ENCODE data around the gene SEC24D. TPM values are rescaled to one million over a fixed set of nuclear protein-coding genes. Genes with fewer than 3 reads are reported as not detected.

Gene SEC24D
- total and polyA plus RNA-seq, 2 donors (not counting 3 experiments of a cell fraction or from before 2014, with no cell fraction given), result 81.5 to 127 TPM

DNA sequence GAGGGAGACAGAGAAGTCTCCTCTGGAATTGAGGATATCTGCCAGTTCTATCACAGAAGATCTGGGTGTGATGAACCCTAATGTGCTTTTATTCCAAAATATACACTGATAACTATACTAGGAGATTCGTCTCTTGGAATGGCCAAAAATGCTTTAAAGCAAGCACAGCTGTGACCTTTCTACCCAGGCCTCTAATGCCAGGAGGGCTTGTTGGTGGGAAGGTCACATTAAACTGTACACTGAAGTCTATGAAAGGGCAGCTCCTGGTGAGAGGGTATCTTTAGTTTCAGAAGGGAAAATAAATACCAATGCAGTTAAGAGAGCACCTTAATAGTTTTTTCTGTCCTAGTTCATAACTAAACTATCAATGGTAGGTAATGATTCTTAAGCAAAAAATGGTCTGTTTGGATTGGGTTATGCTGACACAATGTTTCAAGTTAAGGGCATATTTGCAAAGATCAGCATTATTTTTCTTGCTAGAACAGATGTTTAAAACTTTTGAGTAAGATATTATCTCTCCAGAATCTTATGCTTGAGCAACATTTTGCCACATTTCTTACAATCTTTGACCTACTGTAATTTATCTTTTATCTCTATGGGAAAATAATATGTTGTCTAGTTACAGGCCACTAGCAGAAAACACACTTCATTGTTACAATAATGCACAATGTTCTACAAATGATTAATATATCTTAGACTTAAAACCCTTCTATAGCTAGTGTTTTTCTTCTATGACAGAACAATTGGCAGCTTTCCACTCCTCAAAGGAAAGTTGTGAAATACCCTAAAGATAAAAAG lies 59.6 kb downstream of the SEC24D start:
- no peaks in the 10 kb centered on the region for H3K27me3 ChIP-seq (ENCODE audit: control insufficient read depth in 2 of 2, insufficient read depth in 2 of 2, low read length in 2 of 2)
- no peak overlapping the region for H3K4me3 ChIP-seq (replicated peaks in 1 of 3; ENCODE audit: insufficient read depth in 1 of 3, low read depth in 1 of 3, low read length in 3 of 3)
- peaks cover 0 to 5% of the 10 kb centered on the region in 2 experiments for H3K36me3 ChIP-seq (ENCODE audit: control insufficient read depth in 2 of 2, extremely low read depth in 1 of 2, insufficient read depth in 2 of 2, low read length in 2 of 2)
- DNase-seq (ENCODE audit: low read depth, low spot score), result peak; percentile 50
- no peak overlapping the region for H3K9ac ChIP-seq (replicated peaks; ENCODE audit: extremely low read depth, insufficient read depth, low read length)
- POLR2A ChIA-PET, result no interaction called here
- H3K4me2 ChIP-seq (ENCODE audit: insufficient read depth, low read length), result no peak overlapping the region
- H2AFZ ChIP-seq (ENCODE audit: low read depth, low read length), result no peak overlapping the region
- CTCF ChIA-PET, result interaction anchor here (0.9 to 6.4 kb wide), 5 partner anchors 9 to 193 kb away, joined by 3 to 79 read pairs (median 4); no protein-coding TSS in a partner anchor
- no peak overlapping the region for H3K27ac ChIP-seq (ENCODE audit: insufficient read depth, low read depth, low read length)
- peaks cover 19% of the 10 kb centered on the region for H3K79me2 ChIP-seq (ENCODE audit: control insufficient read depth, insufficient read depth, low read length)
- H3K9me3 ChIP-seq (replicated peaks; ENCODE audit: control insufficient read depth, insufficient read depth, low read length), result no peaks in the 10 kb centered on the region
- FAIRE-seq, result no peak
- peaks cover 3% of the 10 kb centered on the region for H4K20me1 ChIP-seq (replicated peaks; ENCODE audit: control insufficient read depth, extremely low read depth, insufficient read depth, low read length)
- intact Hi-C loops (cut with micrococcal nuclease) (no loop called here), dilution Hi-C loops (cut with MboI; ENCODE audit: extremely low pct_ligation_motif_present, low sequenced_read_pairs) (no loop called here)
- no TSS peak for BruUV-seq (replicated peaks)
- no peaks in the 10 kb centered on the region for H3K9me1 ChIP-seq (replicated peaks; ENCODE audit: control insufficient read depth, extremely low read depth, insufficient read depth, low read length)
- TF ChIP-seq FOS (IDR thresholded peaks at IDR 0.05; ENCODE audit: borderline replicate concordance, insufficient read depth, low read length) (no peak), JUN (IDR thresholded peaks at IDR 0.05; ENCODE audit: borderline replicate concordance, insufficient read depth, insufficient read length, low read depth) (no peak), CTCF (IDR thresholded peaks at IDR 0.05; ENCODE audit: extremely low read depth in 1 of 2, insufficient read depth in 1 of 2, low read depth in 1 of 2, low read length in 2 of 2) (no peak), POLR2AphosphoS5 (IDR thresholded peaks at IDR 0.05; ENCODE audit: insufficient read depth, low read depth, low read length) (no peak), GATA2 (IDR thresholded peaks at IDR 0.05; ENCODE audit: insufficient read depth, insufficient read length, low read depth, low read length) (no peak), POLR2A (IDR thresholded peaks at IDR 0.05; ENCODE audit: low read depth, low read length) (no peak), EZH2 (IDR thresholded peaks at IDR 0.05; ENCODE audit: borderline replicate concordance, low read depth, low read length, severe bottlenecking) (no peak), MYC (IDR thresholded peaks at IDR 0.05; ENCODE audit: low read depth, low read length) (no peak)
- TF ChIP-seq, protein P1, sequence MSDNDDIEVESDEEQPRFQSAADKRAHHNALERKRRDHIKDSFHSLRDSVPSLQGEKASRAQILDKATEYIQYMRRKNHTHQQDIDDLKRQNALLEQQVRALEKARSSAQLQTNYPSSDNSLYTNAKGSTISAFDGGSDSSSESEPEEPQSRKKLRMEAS (IDR thresholded peaks at IDR 0.05; ENCODE audit: insufficient read depth, insufficient read length), result no peak
- H3K4me1 ChIP-seq (ENCODE audit: control insufficient read depth, extremely low read depth, insufficient read depth, low read length), result peaks cover 33% of the 10 kb centered on the region
